AG09319 (cell line): ENCODE data around the gene ARMH1.

Experiments
- DNase-seq: peaks from one replicate; pipeline ENCODE4 v3.0.0-alpha.2; 2010; ENCODE audit warnings: low read depth; ENCODE audit errors: extremely low read depth
- TF ChIP-seq, protein P1 (sequence below): IDR thresholded peaks from 2 replicates; pipeline ENCODE4 v1.5.1; 2011; ENCODE audit warnings: low read depth, mild to moderate bottlenecking, inconsistent platforms, low read length, moderate library complexity

ARMH1 gene

DNA sequence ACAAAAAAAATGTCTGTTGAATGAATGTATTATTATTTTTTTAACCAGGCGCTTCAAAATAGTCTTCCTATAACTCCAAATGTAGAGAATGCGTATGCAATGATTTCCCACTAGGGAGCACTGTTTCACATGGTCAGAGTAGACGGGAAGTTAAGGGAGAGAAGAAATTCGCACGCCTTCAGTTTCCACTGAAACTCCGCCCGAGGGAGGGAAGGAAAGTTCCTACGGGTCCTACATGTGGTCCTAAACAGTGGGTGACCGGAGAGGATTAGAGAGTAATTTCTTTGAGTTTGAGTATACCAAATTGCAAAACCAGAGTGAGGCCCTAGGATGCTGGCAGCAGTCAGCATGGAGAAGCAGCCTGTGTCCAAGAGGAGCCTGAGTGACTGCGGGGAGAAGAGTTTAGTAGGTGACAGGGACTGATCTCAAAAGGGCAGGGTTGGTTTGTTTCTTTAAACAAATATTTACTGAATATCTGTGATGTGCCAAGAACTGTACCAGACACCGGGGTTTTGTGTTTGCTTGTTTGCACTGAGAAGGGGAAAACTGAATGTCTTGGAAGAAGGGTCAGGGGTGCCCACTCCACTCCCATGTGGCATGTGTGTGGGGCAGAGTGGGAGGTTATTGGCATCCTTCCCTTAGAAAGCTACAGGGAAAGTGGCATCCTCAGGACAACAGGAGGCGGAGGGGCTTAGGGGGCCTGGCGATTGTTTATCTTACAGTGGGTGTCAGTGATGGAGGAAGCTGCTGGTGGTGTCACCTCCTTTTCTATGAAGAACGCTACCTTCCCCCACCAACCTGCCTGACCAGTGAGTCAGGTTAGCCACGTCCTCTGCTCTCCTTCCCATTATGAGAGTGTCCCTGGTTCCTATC lies 33.7 kb downstream of the ARMH1 start:
- TF ChIP-seq, protein P1, sequence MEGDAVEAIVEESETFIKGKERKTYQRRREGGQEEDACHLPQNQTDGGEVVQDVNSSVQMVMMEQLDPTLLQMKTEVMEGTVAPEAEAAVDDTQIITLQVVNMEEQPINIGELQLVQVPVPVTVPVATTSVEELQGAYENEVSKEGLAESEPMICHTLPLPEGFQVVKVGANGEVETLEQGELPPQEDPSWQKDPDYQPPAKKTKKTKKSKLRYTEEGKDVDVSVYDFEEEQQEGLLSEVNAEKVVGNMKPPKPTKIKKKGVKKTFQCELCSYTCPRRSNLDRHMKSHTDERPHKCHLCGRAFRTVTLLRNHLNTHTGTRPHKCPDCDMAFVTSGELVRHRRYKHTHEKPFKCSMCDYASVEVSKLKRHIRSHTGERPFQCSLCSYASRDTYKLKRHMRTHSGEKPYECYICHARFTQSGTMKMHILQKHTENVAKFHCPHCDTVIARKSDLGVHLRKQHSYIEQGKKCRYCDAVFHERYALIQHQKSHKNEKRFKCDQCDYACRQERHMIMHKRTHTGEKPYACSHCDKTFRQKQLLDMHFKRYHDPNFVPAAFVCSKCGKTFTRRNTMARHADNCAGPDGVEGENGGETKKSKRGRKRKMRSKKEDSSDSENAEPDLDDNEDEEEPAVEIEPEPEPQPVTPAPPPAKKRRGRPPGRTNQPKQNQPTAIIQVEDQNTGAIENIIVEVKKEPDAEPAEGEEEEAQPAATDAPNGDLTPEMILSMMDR: peak; percentile 70
- peak; percentile 22 for DNase-seq

DNA sequence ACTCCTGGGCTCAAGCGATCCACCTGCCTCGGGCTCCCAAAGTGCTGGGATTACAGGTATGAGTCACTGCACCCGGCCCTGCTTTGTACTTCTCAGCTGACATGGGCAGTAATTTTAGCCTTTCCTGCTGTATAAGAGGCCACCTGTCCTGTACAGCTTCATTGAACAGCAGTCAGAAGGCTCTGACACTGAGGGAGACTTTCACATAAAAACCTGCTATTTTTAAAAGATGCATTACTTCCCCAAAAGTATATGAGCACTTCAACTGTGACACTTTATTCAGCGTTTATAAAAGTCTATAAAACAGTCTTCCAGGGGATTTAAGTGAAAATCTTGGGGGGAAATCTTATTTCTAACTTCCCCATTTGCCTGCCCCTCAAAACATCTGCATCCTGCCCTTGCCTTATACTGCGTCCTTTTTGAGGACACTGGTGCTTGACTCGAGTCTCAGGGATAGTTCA lies 38.8 kb downstream of the ARMH1 start:
- DNase-seq: no peak
- TF ChIP-seq, protein P1: no peak

- DNase-seq: no peak
- TF ChIP-seq, protein P1: no peak
Measured at GRCh38 chr1:44714532-44714931, 40.0 kb downstream of the ARMH1 start.

DNA sequence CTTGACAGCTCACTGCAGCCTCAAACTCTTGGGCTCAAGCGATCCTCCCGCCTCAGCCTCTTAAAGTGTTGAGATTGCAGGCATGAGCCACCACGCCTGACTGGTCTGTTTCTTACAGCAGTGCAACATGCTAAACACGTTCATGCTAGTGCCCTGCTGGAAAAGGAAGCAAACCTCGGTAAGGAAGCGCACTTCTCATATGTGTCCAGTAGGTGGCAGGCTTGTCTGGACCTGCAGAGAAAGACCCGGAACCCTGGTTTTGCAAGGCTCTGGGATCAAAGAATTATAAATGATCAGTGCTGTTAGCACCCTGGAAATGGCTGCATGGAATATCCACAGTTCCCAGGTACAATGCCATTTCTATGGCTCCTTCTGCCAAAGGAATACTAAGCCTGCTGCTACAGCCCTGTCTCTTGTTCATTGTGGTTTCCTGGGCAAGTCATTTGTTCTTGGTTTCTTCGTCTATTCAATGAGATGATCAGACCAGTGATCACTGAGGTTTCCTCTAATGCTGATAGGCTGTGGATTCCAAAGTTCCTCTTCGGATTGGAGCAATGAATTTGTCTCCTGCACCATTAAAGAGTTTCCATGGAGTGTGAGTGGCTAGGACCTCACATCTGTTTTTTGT lies 40.5 kb downstream of the ARMH1 start:
- DNase-seq: peak; percentile 42
- TF ChIP-seq, protein P1: peak; percentile 94

GRCh38 chr1:44717156-44717555 lies 42.6 kb downstream of the ARMH1 start:
- TF ChIP-seq, protein P1: no peak
- no peak for DNase-seq

DNA sequence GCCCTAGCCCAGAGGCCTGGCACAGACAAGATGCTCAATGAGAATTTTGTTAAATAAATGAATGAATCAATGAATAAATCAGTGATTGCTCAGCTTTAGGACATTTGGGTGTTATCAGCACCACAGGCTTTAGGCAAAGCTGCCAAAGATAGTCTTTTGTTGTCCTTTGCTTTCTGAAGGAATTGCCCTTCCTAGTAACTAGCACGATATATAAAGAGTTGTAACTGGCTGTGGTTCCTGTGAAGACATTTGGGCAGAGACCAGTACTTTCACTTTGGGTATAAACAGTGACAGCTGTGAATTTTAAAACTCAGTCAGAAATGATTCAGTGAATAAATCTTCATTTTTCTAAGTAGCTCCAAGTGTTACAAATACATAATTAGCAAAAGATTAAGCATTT lies 43.1 kb downstream of the ARMH1 start:
- no peak for DNase-seq
- TF ChIP-seq, protein P1: no peak

DNA sequence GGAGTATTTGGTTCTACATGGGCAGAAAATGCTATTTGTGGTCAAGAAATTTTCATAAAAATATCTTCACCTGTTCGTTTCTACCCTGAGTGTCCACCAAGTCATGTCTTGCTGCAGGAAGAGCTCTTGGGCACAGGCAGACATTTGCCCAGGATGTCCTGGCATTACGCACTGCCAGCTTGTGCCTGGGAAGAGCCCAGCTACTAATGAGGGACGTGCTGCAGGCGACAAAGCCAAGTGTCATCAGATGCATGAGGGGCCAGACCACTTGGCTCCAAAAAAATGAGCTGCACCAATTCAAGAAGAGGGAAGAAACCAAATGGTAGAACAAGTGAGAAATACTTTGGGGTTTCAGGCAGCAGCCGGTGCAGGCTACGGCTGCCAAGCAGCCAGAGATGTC lies 43.6 kb downstream of the ARMH1 start:
- no peak for DNase-seq
- TF ChIP-seq, protein P1: no peak
